GM12872 (cell line): ENCODE measurements around the gene RECQL5.

ENCODE experiments used
- CTCF ChIP-seq: IDR thresholded peaks from 3 replicates; pipeline ENCODE4 v1.5.1; 2011; ENCODE audit warnings: low read depth, mild to moderate bottlenecking, low read length, moderate library complexity; ENCODE audit not compliant: insufficient read depth

Gene RECQL5

GRCh38 chr17:75584849-75585175 lies 82.1 kb downstream of the RECQL5 start:
- no peak for TF ChIP-seq CTCF
